Stimulated activated CD8-positive, alpha-beta memory T cell treated with anti-CD3 and anti-CD28 coated beads, Interleukin-4, amount 100 ng/mL, for 4 hours (primary cell): Measurements from ENCODE around the gene MMP12.
"Not testable (repeated sequence)": the region's sequence is repeated elsewhere in the genome, so short reads cannot be mapped to it uniquely, and the experiment has no call there.

ENCODE experiments used
- DNase-seq, 2 donors: peaks; one replicate each; pipeline ENCODE4 v3.0.0-alpha.2; 2020; ENCODE audit warnings: low read depth in 2 of 2, low spot score in 1 of 2

MMP12 gene

GRCh38 chr11:102874852-102875251 is at the start of gene MMP12:
MMP12 (minus strand) TSS chr11:102874982; CDS start chr11:102874937, 45 bp downstream.
- DNase-seq, result no peak

- no peak for DNase-seq
Measured at GRCh38 chr11:102921587-102922220, 46.9 kb upstream of the MMP12 start.

- DNase-seq, result no peak
Measured at GRCh38 chr11:102920118-102920684, 45.4 kb upstream of the MMP12 start.

- no peak for DNase-seq
Measured at GRCh38 chr11:102915044-102915375, 40.2 kb upstream of the MMP12 start.

GRCh38 chr11:102914238-102915043 is 39.7 kb upstream of the MMP12 start:
- DNase-seq, result no peak

- DNase-seq, result no peak
Measured at GRCh38 chr11:102912482-102912830, 37.7 kb upstream of the MMP12 start.

GRCh38 chr11:102911758-102912481 is 37.1 kb upstream of the MMP12 start:
- DNase-seq, result no peak

- DNase-seq, result not testable (repeated sequence)
Measured at GRCh38 chr11:102905848-102906247, 31.1 kb upstream of the MMP12 start.

GRCh38 chr11:102903895-102904294 is 29.1 kb upstream of the MMP12 start:
- not testable (repeated sequence) for DNase-seq

GRCh38 chr11:102900346-102900745 is 25.6 kb upstream of the MMP12 start:
- DNase-seq, result no peak

GRCh38 chr11:102891736-102892135 is 17.0 kb upstream of the MMP12 start:
- no peak for DNase-seq

- no peak for DNase-seq
Measured at GRCh38 chr11:102886999-102887398, 12.2 kb upstream of the MMP12 start.

- DNase-seq, result no peak
Measured at GRCh38 chr11:102883141-102883540, 8.4 kb upstream of the MMP12 start.

- DNase-seq, result no peak
Measured at GRCh38 chr11:102882389-102883024, 7.7 kb upstream of the MMP12 start.

GRCh38 chr11:102879801-102880200 is 5.0 kb upstream of the MMP12 start:
- no peak for DNase-seq

GRCh38 chr11:102878595-102878994 is 3.8 kb upstream of the MMP12 start:
- no peak for DNase-seq

- not testable (repeated sequence) for DNase-seq
Measured at GRCh38 chr11:102869354-102869964, 5.3 kb downstream of the MMP12 start.

GRCh38 chr11:102868339-102868738 is 6.4 kb downstream of the MMP12 start:
- no peak for DNase-seq

- DNase-seq, result no peak
Measured at GRCh38 chr11:102864724-102865123, 10.1 kb downstream of the MMP12 start.

GRCh38 chr11:102853956-102854355 is 20.8 kb downstream of the MMP12 start:
- DNase-seq, result no peak

GRCh38 chr11:102853055-102853454 is 21.7 kb downstream of the MMP12 start:
- DNase-seq, result no peak
